Measurements from ENCODE around the gene GPHN. TPM values are rescaled to one million over a fixed set of nuclear protein-coding genes. Genes with fewer than 3 reads are reported as not detected.

GPHN gene
- total RNA-seq, 1 donor from 2014 or later, result 12.9 TPM

DNA sequence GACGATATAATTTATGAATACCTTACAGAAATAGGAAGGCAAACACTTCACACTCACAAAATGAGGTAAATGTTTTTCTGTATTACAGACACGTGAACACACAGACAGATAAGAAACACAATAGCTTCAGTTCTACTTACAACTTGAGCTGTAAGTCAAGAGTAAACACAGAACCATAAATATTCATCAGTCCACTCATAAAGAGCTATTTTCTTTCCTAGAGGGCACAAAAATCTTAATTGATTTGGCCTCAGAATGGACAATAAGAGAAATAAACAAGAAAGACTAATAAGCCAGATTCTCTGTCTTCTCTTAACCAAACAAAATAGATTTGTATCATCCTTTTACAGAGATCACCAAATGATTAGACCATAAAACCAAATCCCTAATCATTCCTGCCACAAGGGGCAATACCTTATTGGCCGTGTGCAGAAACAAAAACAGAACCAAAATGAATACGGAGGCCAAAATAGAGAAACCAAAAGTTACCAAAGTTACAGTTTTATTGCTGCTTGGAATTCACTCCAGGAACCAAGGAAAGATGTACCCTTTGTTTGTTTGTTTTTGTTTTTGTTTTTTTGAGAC, 643.2 kb downstream of the GPHN start:
- H3K27me3 ChIP-seq (ENCODE audit: control insufficient read depth, insufficient read depth, low read length), result no peaks in the 10 kb centered on the region
- no peak for TF ChIP-seq CTCF (IDR thresholded peaks at IDR 0.05; ENCODE audit: insufficient read depth, low read length, poor library complexity, severe bottlenecking)
- no peaks in the 10 kb centered on the region for H3K36me3 ChIP-seq (ENCODE audit: control insufficient read depth, insufficient read depth, low read length)
- no peak for DNase-seq (ENCODE audit: low read depth)
- H3K4me3 ChIP-seq (ENCODE audit: low read depth, low read length), result no peak overlapping the region

GRCh38 chr14:67158566-67158965, 650.6 kb downstream of the GPHN start:
- TF ChIP-seq CTCF (IDR thresholded peaks at IDR 0.05; ENCODE audit: insufficient read depth, low read length, poor library complexity, severe bottlenecking), result no peak
- DNase-seq (ENCODE audit: low read depth), result no peak
- Histone ChIP-seq H3K36me3 (ENCODE audit: control insufficient read depth, insufficient read depth, low read length) (no peaks in the 10 kb centered on the region), H3K4me3 (ENCODE audit: low read depth, low read length) (no peak overlapping the region), H3K27me3 (ENCODE audit: control insufficient read depth, insufficient read depth, low read length) (no peaks in the 10 kb centered on the region)

DNA sequence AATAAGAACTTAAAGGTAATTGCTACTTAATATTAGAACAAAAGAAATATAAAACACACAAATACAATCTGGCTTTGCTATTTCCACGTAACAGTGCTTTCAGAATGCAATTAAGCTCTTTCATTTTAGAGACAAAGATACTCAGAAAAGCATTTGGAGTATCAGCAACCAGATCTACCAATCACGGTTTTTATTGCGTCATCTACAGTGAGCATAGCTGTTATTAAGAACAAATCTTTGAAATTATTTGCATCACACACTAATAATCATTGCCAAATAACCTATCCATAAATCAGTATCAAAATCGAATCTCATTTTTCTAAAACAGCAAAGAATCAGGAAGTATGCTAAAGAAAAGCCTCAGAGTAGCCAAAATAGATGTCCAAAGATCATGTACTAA, 654.4 kb downstream of the GPHN start:
- Histone ChIP-seq H3K27me3 (ENCODE audit: control insufficient read depth, insufficient read depth, low read length) (no peaks in the 10 kb centered on the region), H3K36me3 (ENCODE audit: control insufficient read depth, insufficient read depth, low read length) (no peaks in the 10 kb centered on the region), H3K4me3 (ENCODE audit: low read depth, low read length) (no peak overlapping the region)
- TF ChIP-seq CTCF (IDR thresholded peaks at IDR 0.05; ENCODE audit: insufficient read depth, low read length, poor library complexity, severe bottlenecking), result no peak
- DNase-seq (ENCODE audit: low read depth), result no peak

GRCh38 chr14:67166450-67166853, 658.5 kb downstream of the GPHN start:
- Histone ChIP-seq H3K36me3 (ENCODE audit: control insufficient read depth, insufficient read depth, low read length) (no peaks in the 10 kb centered on the region), H3K4me3 (ENCODE audit: low read depth, low read length) (no peak overlapping the region), H3K27me3 (ENCODE audit: control insufficient read depth, insufficient read depth, low read length) (no peaks in the 10 kb centered on the region)
- DNase-seq (ENCODE audit: low read depth), result no peak
- peak; percentile 77 for TF ChIP-seq CTCF (IDR thresholded peaks at IDR 0.05; ENCODE audit: insufficient read depth, low read length, poor library complexity, severe bottlenecking)

GRCh38 chr14:67167420-67168109, 659.6 kb downstream of the GPHN start:
- no peak for TF ChIP-seq CTCF (IDR thresholded peaks at IDR 0.05; ENCODE audit: insufficient read depth, low read length, poor library complexity, severe bottlenecking)
- H3K27me3 ChIP-seq (ENCODE audit: control insufficient read depth, insufficient read depth, low read length), result no peaks in the 10 kb centered on the region
- H3K4me3 ChIP-seq (ENCODE audit: low read depth, low read length), result no peak overlapping the region
- peaks cover 1% of the 10 kb centered on the region for H3K36me3 ChIP-seq (ENCODE audit: control insufficient read depth, insufficient read depth, low read length)
- DNase-seq (ENCODE audit: low read depth), result peak; percentile 23

GRCh38 chr14:67168110-67168441, 660.1 kb downstream of the GPHN start:
- Histone ChIP-seq H3K4me3 (ENCODE audit: low read depth, low read length) (no peak overlapping the region), H3K36me3 (ENCODE audit: control insufficient read depth, insufficient read depth, low read length) (peaks cover 1% of the 10 kb centered on the region), H3K27me3 (ENCODE audit: control insufficient read depth, insufficient read depth, low read length) (no peaks in the 10 kb centered on the region)
- no peak for DNase-seq (ENCODE audit: low read depth)
- no peak for TF ChIP-seq CTCF (IDR thresholded peaks at IDR 0.05; ENCODE audit: insufficient read depth, low read length, poor library complexity, severe bottlenecking)

Measured in kidney epithelial cell (primary cell).